Right forelimb (tissue), 1 donor: ENCODE data around the gene PLXNB2.
"Not testable (repeated sequence)": the region's sequence is repeated elsewhere in the genome, so short reads cannot be mapped to it uniquely, and the experiment has no call there.

Experiments used
- DNase-seq: peaks from one replicate; pipeline ENCODE4 v3.0.0-alpha.2; 2018

The PLXNB2 gene

GRCh38 chr22:50278461-50278860, 29.0 kb downstream of the PLXNB2 start:
- DNase-seq = no peak

GRCh38 chr22:50277761-50278160, 29.7 kb downstream of the PLXNB2 start:
- DNase-seq = no peak

- no peak for DNase-seq
Observed at GRCh38 chr22:50276143-50276542, 31.3 kb downstream of the PLXNB2 start.

GRCh38 chr22:50275181-50276055, 32.0 kb downstream of the PLXNB2 start:
- DNase-seq = no peak

GRCh38 chr22:50274771-50275170, 32.7 kb downstream of the PLXNB2 start:
- no peak for DNase-seq

GRCh38 chr22:50274311-50274710, 33.1 kb downstream of the PLXNB2 start:
- no peak for DNase-seq

- not testable (repeated sequence) for DNase-seq
Observed at GRCh38 chr22:50273781-50274180, 33.7 kb downstream of the PLXNB2 start.

- DNase-seq = not testable (repeated sequence)
Observed at GRCh38 chr22:50273352-50273751, 34.1 kb downstream of the PLXNB2 start.

- no peak for DNase-seq
Observed at GRCh38 chr22:50272044-50272802, 35.2 kb downstream of the PLXNB2 start.

- no peak for DNase-seq
Observed at GRCh38 chr22:50271519-50271970, 35.9 kb downstream of the PLXNB2 start.

GRCh38 chr22:50270666-50271394, 36.6 kb downstream of the PLXNB2 start:
- peak; percentile 82 for DNase-seq

GRCh38 chr22:50269970-50270665, 37.3 kb downstream of the PLXNB2 start, which contains the start of gene MAPK11:
TSS of gene MAPK11 (minus strand) at chr22:50270380. CDS start at chr22:50270292, 88 bp downstream.
- DNase-seq = peak; percentile 75

GRCh38 chr22:50269573-50269969, 37.9 kb downstream of the PLXNB2 start:
- no peak for DNase-seq

GRCh38 chr22:50268655-50269113, 38.8 kb downstream of the PLXNB2 start:
- no peak for DNase-seq

- peak; percentile 79 for DNase-seq
Observed at GRCh38 chr22:50267591-50268390, 39.7 kb downstream of the PLXNB2 start.

GRCh38 chr22:50266994-50267393, 40.5 kb downstream of the PLXNB2 start:
- no peak for DNase-seq

GRCh38 chr22:50264946-50265669, 42.3 kb downstream of the PLXNB2 start:
- DNase-seq = no peak

- no peak for DNase-seq
Observed at GRCh38 chr22:50264104-50264745, 43.2 kb downstream of the PLXNB2 start.

GRCh38 chr22:50262973-50263617, 44.4 kb downstream of the PLXNB2 start:
- no peak for DNase-seq
